HEK293 (cell line): ENCODE data around the gene MARCHF9.

Experiments
- MYNN ChIP-seq: fragments of 450-650 bp; formaldehyde crosslinking; IDR thresholded peaks from 2 replicates; pipeline ENCODE4 v1.5.1; 2016; ENCODE audit warnings: missing biosample characterization, missing genetic modification characterization, borderline replicate concordance
- TF ChIP-seq, protein P1 (sequence below): fragments of 450-650 bp; formaldehyde crosslinking; IDR thresholded peaks from 2 replicates; pipeline ENCODE4 v1.5.1; 2016; ENCODE audit warnings: missing biosample characterization, missing genetic modification characterization
- TF ChIP-seq, protein P2 (sequence below): fragments of 450-650 bp; formaldehyde crosslinking; IDR thresholded peaks from 2 replicates; pipeline ENCODE4 v1.5.1; 2016; ENCODE audit warnings: missing biosample characterization, missing genetic modification characterization, low read depth

DNA sequence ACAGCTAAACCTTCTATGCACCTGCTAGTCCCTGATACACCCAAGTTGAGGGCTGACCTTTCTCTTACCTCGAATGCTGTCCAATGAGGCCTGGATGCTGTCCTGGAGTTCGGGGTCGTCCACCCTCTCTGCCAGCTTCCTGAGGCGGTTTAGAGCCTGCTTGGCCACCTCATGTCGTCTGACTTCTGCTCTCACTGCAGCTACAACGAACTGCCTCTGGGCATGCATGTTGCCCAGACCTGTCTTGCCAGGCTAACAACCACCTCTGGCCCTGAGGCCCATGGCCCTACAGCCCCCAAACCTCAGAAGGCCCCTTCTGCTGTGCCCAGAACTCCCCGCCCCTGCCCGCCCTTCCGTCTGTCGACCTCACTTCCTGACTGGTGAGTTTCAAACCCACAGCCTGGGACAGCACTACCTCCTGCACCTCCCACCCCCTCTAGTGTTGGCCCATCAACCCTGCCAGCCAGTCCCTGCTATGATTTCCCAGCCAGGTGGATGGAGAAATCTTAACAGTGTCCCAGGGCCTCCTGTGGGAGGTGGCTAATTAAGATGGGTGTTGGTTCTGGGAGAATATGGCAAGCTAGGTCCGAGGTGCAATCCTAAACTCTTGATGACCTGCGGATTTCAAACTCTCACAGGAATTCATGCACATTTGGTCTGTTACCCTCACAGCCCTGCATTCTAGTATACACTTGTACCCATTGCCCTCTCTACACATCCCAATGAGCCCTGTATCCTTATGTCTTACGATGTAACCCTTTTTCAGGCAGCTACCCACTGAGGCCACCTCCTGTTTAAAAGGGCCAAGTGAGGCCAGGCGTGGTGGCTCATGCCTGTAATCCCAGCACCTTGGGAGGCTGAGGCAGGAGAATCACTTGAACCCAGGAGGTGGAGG, 12.8 kb upstream of the MARCHF9 start:
- TF ChIP-seq, protein P1, sequence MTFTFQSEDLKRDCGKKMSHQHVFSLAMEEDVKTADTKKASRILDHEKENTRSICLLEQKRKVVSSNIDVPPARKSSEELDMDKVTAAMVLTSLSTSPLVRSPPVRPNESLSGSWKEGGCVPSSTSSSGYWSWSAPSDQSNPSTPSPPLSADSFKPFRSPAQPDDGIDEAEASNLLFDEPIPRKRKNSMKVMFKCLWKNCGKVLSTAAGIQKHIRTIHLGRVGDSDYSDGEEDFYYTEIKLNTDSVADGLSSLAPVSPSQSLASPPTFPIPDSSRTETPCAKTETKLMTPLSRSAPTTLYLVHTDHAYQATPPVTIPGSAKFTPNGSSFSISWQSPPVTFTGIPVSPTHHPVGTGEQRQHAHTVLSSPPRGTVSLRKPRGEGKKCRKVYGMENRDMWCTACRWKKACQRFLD (tag by site-specific recombination): no peak
- no peak for TF ChIP-seq MYNN (tag by site-specific recombination)
- TF ChIP-seq, protein P2, sequence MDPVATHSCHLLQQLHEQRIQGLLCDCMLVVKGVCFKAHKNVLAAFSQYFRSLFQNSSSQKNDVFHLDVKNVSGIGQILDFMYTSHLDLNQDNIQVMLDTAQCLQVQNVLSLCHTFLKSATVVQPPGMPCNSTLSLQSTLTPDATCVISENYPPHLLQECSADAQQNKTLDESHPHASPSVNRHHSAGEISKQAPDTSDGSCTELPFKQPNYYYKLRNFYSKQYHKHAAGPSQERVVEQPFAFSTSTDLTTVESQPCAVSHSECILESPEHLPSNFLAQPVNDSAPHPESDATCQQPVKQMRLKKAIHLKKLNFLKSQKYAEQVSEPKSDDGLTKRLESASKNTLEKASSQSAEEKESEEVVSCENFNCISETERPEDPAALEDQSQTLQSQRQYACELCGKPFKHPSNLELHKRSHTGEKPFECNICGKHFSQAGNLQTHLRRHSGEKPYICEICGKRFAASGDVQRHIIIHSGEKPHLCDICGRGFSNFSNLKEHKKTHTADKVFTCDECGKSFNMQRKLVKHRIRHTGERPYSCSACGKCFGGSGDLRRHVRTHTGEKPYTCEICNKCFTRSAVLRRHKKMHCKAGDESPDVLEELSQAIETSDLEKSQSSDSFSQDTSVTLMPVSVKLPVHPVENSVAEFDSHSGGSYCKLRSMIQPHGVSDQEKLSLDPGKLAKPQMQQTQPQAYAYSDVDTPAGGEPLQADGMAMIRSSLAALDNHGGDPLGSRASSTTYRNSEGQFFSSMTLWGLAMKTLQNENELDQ: no peak
